ENCODE data around the gene SOD2.

The SOD2 gene

DNA sequence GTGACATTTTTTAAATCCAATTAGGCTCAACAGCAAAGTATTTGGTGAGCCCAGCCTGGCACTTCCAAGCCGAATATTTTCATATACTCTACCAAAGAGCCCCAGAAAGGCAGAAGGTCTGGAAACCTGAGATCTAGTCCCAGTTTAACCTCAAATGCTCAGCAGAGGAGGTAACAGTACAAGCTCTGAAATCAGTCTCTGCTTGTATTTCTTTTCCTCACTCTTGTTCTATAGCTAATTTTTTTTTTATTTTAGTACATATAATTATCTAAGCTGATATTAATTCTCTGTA is 9.1 kb downstream of the SOD2 start:
- DNase-seq (ENCODE audit: low read depth, low spot score), result no peak
- TF ChIP-seq ZNF274 (IDR thresholded peaks at IDR 0.05; ENCODE audit: low read depth, low read length) (no peak), SUZ12 (IDR thresholded peaks at IDR 0.05; ENCODE audit: extremely low read depth, insufficient read depth, insufficient read length) (no peak), YY1 (IDR thresholded peaks at IDR 0.05; ENCODE audit: insufficient read depth, insufficient read length) (no peak)
- no peaks in the 10 kb centered on the region for H3K4me1 ChIP-seq (ENCODE audit: insufficient read depth, insufficient read length)
- H3K9me3 ChIP-seq (ENCODE audit: insufficient read depth, low read length), result no peaks in the 10 kb centered on the region
- H3K27me3 ChIP-seq (ENCODE audit: insufficient read depth, insufficient read length), result no peaks in the 10 kb centered on the region
- H3K4me3 ChIP-seq (ENCODE audit: insufficient read length, low read depth), result no peak overlapping the region
- peaks cover 50% of the 10 kb centered on the region for H3K36me3 ChIP-seq (ENCODE audit: insufficient read depth, insufficient read length, low read length)
- no peak overlapping the region for H3K9ac ChIP-seq (ENCODE audit: insufficient read length, low read depth)

DNA sequence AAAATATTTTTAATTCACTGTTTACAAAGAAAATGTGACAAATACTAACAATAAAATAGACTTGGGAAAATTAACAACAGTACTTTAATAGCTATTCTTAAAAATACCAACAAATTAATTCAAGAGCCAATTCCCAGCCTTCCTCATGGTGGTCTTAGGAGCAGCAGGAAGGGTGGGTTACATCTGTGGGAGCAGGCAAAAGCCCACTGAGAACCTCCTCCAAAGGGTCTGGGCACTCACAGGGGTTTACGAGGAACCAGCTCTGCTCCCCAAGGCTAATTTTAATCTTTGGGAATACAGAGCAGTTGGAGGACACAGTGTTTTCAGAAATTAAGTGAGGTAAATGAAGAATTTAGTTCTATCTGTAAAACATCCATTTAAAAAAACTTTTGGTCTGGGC is 10.2 kb downstream of the SOD2 start:
- no peak for DNase-seq (ENCODE audit: low read depth, low spot score)
- Histone ChIP-seq H3K27me3 (ENCODE audit: insufficient read depth, insufficient read length) (no peaks in the 10 kb centered on the region), H3K36me3 (ENCODE audit: insufficient read depth, insufficient read length, low read length) (peaks cover 46% of the 10 kb centered on the region), H3K4me1 (ENCODE audit: insufficient read depth, insufficient read length) (no peaks in the 10 kb centered on the region), H3K4me3 (ENCODE audit: insufficient read length, low read depth) (no peak overlapping the region), H3K9me3 (ENCODE audit: insufficient read depth, low read length) (no peaks in the 10 kb centered on the region), H3K9ac (ENCODE audit: insufficient read length, low read depth) (no peak overlapping the region)
- TF ChIP-seq SUZ12 (IDR thresholded peaks at IDR 0.05; ENCODE audit: extremely low read depth, insufficient read depth, insufficient read length), result no peak
- no peak for TF ChIP-seq ZNF274 (IDR thresholded peaks at IDR 0.05; ENCODE audit: low read depth, low read length)
- TF ChIP-seq YY1 (IDR thresholded peaks at IDR 0.05; ENCODE audit: insufficient read depth, insufficient read length), result no peak

DNA sequence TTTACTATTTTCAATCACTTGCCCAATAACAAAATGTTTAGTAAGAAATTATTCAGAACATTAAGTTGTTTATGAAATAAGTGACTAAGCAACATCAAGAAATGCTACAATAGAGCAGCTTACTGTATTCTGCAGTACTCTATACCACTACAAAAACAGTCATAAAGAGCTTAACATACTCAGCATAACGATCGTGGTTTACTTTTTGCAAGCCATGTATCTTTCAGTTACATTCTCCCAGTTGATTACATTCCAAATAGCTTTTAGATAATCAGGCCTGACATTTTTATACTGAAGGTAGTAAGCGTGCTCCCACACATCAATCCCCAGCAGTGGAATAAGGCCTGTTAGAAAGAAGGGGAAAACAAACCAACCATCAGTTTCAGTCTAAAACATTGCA is 10.7 kb downstream of the SOD2 start:
- no peak overlapping the region for H3K4me3 ChIP-seq (ENCODE audit: insufficient read length, low read depth)
- no peaks in the 10 kb centered on the region for H3K9me3 ChIP-seq (ENCODE audit: insufficient read depth, low read length)
- no peaks in the 10 kb centered on the region for H3K4me1 ChIP-seq (ENCODE audit: insufficient read depth, insufficient read length)
- no peak for TF ChIP-seq YY1 (IDR thresholded peaks at IDR 0.05; ENCODE audit: insufficient read depth, insufficient read length)
- TF ChIP-seq ZNF274 (IDR thresholded peaks at IDR 0.05; ENCODE audit: low read depth, low read length), result no peak
- TF ChIP-seq SUZ12 (IDR thresholded peaks at IDR 0.05; ENCODE audit: extremely low read depth, insufficient read depth, insufficient read length), result no peak
- no peak for DNase-seq (ENCODE audit: low read depth, low spot score)
- H3K27me3 ChIP-seq (ENCODE audit: insufficient read depth, insufficient read length), result no peaks in the 10 kb centered on the region
- H3K36me3 ChIP-seq (ENCODE audit: insufficient read depth, insufficient read length, low read length), result peaks cover 45% of the 10 kb centered on the region
- no peak overlapping the region for H3K9ac ChIP-seq (ENCODE audit: insufficient read length, low read depth)

DNA sequence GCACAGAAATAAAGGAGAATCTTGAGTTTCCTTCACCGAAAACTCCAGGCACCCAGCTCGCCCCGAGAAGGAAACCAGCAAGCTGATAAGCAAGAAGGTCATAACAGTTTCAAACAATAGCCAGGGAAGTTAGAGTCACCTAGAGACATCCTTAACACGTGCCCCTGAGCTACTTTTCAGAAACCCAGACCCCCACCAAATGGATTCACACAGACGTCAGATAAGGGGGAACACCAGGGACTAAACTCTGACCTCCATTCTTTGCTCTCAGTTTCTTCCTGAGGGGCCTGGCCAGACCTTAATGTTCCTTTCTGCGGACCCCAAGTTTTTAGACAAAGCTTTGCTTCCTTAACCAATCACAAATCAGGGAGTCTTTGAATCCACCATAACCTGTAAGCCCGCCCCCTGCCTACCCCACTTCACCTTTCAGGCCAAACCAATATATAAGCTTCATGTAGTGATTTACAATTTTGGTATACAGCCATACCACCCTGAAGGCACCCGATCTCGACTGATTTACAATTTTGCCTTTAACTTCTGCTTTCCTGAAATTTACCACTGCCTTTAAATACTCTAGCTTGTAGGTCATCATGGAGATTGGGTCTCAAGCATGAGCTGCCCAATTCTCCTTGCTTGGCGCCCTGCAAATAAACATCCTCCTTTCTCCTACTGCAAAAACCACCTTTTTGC is 11.7 kb downstream of the SOD2 start:
- Histone ChIP-seq H3K4me1 (ENCODE audit: insufficient read depth, insufficient read length) (no peaks in the 10 kb centered on the region), H3K9me3 (ENCODE audit: insufficient read depth, low read length) (no peaks in the 10 kb centered on the region), H3K36me3 (ENCODE audit: insufficient read depth, insufficient read length, low read length) (peaks cover 37% of the 10 kb centered on the region), H3K27me3 (ENCODE audit: insufficient read depth, insufficient read length) (no peaks in the 10 kb centered on the region), H3K9ac (ENCODE audit: insufficient read length, low read depth) (no peak overlapping the region), H3K4me3 (ENCODE audit: insufficient read length, low read depth) (no peak overlapping the region)
- DNase-seq (ENCODE audit: low read depth, low spot score), result no peak
- no peak for TF ChIP-seq ZNF274 (IDR thresholded peaks at IDR 0.05; ENCODE audit: low read depth, low read length)
- no peak for TF ChIP-seq SUZ12 (IDR thresholded peaks at IDR 0.05; ENCODE audit: extremely low read depth, insufficient read depth, insufficient read length)
- TF ChIP-seq YY1 (IDR thresholded peaks at IDR 0.05; ENCODE audit: insufficient read depth, insufficient read length), result no peak

DNA sequence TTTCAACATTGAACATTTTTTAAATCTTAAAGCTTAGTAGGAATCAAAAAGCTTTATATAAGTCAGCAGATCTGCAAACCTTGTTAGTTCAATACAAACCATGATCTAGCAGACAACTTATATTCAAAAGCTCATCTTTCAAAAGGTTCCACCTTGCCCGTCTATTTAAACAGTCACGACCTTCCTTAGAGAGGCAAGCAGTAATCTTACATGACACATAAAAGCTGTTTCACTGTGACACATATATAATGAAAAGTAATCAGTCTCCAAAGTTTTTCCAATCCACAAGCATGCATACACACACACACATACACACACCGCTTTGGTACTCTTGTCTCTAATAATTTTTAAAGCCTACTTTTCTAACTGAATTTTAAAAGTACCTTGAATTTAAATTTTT is 12.9 kb downstream of the SOD2 start:
- no peaks in the 10 kb centered on the region for H3K27me3 ChIP-seq (ENCODE audit: insufficient read depth, insufficient read length)
- H3K9me3 ChIP-seq (ENCODE audit: insufficient read depth, low read length), result no peaks in the 10 kb centered on the region
- H3K9ac ChIP-seq (ENCODE audit: insufficient read length, low read depth), result no peak overlapping the region
- H3K4me1 ChIP-seq (ENCODE audit: insufficient read depth, insufficient read length), result no peaks in the 10 kb centered on the region
- no peak for TF ChIP-seq SUZ12 (IDR thresholded peaks at IDR 0.05; ENCODE audit: extremely low read depth, insufficient read depth, insufficient read length)
- no peak for TF ChIP-seq ZNF274 (IDR thresholded peaks at IDR 0.05; ENCODE audit: low read depth, low read length)
- no peak for TF ChIP-seq YY1 (IDR thresholded peaks at IDR 0.05; ENCODE audit: insufficient read depth, insufficient read length)
- H3K4me3 ChIP-seq (ENCODE audit: insufficient read length, low read depth), result no peak overlapping the region
- DNase-seq (ENCODE audit: low read depth, low spot score), result no peak
- H3K36me3 ChIP-seq (ENCODE audit: insufficient read depth, insufficient read length, low read length), result peaks cover 31% of the 10 kb centered on the region

DNA sequence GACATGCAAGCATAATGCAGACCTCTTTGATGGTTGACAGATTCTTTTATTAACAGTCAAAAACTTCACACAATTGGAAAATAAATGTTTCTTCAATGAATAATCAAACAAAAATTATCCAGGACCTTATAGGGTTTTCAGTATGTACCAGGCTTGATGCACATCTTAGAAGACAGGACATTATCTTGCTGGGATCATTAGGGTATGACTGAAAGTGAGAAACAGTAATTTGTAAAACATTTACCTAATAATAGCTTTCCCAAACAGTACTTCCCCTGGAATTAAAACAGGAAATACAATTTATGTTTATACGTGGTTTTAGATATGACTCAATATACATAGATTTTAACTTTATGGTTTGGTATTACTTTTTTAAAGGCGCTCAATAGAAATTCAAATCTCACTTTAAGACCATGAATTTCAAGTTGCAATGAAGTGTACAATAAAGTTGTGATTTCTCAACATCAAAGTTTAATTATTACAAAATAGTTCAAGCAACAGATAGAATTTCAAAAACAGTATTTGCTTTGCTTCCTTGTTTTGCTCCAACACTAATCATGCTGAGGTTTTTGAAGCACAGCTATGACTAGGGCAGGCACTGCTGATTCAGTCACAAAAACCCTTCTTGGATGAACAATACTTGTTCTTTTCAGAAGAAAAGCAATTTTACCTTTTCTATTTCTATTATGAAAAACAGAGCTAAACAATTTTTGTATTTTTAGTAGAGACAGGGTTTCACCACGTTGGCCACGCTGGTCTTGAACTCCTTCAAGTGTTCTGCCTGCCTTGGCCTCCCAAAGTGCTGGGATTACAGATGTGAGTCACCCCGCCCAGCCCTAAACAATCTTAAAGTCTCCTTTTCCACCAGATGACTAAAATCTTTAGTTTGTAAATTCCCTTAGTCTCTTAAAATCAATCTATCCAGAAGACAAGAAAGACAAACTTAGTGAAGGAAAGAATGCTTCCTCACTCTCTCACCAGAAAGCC is 13.7 kb downstream of the SOD2 start:
- no peak for DNase-seq (ENCODE audit: low read depth, low spot score)
- peaks cover 24% of the 10 kb centered on the region for H3K36me3 ChIP-seq (ENCODE audit: insufficient read depth, insufficient read length, low read length)

DNA sequence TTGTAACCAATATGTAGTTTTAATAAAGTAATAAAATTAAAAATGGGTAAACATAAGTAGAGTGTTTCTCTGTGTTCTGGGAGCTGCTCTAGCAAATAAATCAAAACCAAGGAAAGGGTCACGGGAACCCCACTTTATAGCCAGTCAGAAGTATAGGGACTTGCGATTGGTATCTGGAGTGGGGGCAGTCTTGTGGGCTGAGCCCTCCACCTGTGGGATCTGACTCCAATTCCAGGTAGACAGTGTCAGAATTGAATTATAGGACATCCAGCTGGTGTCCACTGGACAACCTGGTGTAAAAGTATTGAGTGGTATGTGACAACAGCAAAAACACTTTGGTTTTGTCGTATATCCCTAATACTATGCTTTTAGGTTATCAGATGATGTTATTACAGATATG is 14.5 kb downstream of the SOD2 start:
- TF ChIP-seq YY1 (IDR thresholded peaks at IDR 0.05; ENCODE audit: insufficient read depth, insufficient read length) (no peak), ZNF274 (IDR thresholded peaks at IDR 0.05; ENCODE audit: low read depth, low read length) (no peak), SUZ12 (IDR thresholded peaks at IDR 0.05; ENCODE audit: extremely low read depth, insufficient read depth, insufficient read length) (no peak)
- Histone ChIP-seq H3K27me3 (ENCODE audit: insufficient read depth, insufficient read length) (no peaks in the 10 kb centered on the region), H3K4me3 (ENCODE audit: insufficient read length, low read depth) (no peak overlapping the region), H3K9ac (ENCODE audit: insufficient read length, low read depth) (no peak overlapping the region), H3K36me3 (ENCODE audit: insufficient read depth, insufficient read length, low read length) (peaks cover 19% of the 10 kb centered on the region), H3K9me3 (ENCODE audit: insufficient read depth, low read length) (no peaks in the 10 kb centered on the region), H3K4me1 (ENCODE audit: insufficient read depth, insufficient read length) (no peaks in the 10 kb centered on the region)
- no peak for DNase-seq (ENCODE audit: low read depth, low spot score)

More for the DNA sequence above, 13.7 kb downstream of the SOD2 start:
- Histone ChIP-seq H3K27me3 (ENCODE audit: insufficient read depth, insufficient read length) (no peaks in the 10 kb centered on the region), H3K4me1 (ENCODE audit: insufficient read depth, insufficient read length) (no peaks in the 10 kb centered on the region), H3K4me3 (ENCODE audit: insufficient read length, low read depth) (no peak overlapping the region), H3K9me3 (ENCODE audit: insufficient read depth, low read length) (no peaks in the 10 kb centered on the region), H3K9ac (ENCODE audit: insufficient read length, low read depth) (no peak overlapping the region)
- TF ChIP-seq YY1 (IDR thresholded peaks at IDR 0.05; ENCODE audit: insufficient read depth, insufficient read length) (no peak), SUZ12 (IDR thresholded peaks at IDR 0.05; ENCODE audit: extremely low read depth, insufficient read depth, insufficient read length) (no peak), ZNF274 (IDR thresholded peaks at IDR 0.05; ENCODE audit: low read depth, low read length) (no peak)

Data from NT2/D1 (cell line).